GM19467 (cell line): ENCODE results near the gene SLC25A48.

Source experiments
- ATAC-seq: cut with Tn5 transposase; IDR thresholded peaks from one replicate; pipeline ENCODE4 v1.9.1; 2021; ENCODE audit warnings: mild to moderate bottlenecking, moderate library complexity; ENCODE audit not compliant: unreplicated experiment

The SLC25A48 gene, protein sequence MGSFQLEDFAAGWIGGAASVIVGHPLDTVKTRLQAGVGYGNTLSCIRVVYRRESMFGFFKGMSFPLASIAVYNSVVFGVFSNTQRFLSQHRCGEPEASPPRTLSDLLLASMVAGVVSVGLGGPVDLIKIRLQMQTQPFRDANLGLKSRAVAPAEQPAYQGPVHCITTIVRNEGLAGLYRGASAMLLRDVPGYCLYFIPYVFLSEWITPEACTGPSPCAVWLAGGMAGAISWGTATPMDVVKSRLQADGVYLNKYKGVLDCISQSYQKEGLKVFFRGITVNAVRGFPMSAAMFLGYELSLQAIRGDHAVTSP

DNA sequence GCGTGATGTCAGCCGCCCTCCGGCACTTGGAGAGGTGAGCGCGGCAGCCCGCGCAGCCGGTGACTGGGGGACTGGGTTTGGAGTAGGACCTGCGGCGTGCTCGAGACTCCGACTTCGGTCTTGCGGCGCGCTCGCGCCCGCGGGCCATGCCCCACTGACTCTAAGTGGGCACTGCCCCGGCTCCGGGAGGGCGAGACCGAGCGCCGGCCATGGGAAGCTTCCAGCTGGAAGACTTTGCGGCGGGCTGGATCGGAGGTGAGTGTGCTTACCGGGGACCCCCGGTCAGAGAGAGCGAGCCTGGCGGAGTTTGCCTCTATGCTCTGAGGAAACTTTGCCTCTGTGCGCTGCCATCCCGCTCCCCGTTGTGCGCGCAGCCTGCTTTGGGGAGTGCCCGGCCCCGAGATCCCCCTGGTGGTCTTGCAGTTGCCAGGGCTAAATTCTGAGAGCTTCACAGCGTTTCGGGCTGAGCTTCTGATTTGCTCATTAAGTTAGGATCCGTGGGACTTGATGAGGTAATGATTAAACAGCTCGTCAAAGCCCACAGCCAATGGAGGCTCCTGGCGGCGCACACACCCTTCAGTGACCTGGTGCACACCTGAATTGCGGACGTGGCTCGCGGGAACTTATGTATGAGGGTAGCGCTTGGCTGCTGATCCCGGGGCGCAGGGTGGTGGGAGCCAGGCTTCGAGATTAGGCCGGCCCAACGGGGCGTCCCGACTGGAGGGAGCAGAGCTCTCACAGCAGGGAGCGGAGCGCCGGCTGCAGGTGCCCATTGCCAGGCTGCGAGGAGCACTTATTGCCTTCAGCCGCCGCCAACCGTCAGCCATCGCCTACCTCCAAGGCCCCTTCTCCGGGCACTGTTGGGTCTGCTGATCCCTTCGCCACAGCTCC lies at the start of gene SLC25A48:
Gene SLC25A48, plus strand, starts transcription at position 25 of the 891 bp plus-strand sequence. Its CDS starts 185 bp downstream, at position 210.
- ATAC-seq: peak; percentile 93

DNA sequence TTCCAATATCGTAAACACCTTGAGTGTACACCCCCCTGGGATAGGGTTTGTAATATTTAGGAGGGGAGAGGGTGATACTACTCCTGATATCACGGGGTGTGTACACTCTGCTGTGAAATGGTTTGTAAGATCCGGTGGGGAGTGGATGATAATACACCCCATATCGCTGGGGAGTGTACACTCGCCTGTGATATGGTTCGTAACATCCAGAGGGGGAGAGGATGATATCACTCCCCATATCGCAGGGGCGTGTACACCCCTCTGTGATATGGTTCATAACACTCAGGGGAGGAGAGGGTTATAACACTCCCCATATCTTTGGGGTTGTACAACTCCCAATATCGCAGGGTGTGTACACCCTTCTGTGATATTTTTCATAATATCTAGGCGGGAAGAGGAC lies 33.8 kb upstream of the SLC25A48 start:
- ATAC-seq: no peak

GRCh38 chr5:135810188-135810943 lies 24.1 kb upstream of the SLC25A48 start:
- no peak for ATAC-seq

DNA sequence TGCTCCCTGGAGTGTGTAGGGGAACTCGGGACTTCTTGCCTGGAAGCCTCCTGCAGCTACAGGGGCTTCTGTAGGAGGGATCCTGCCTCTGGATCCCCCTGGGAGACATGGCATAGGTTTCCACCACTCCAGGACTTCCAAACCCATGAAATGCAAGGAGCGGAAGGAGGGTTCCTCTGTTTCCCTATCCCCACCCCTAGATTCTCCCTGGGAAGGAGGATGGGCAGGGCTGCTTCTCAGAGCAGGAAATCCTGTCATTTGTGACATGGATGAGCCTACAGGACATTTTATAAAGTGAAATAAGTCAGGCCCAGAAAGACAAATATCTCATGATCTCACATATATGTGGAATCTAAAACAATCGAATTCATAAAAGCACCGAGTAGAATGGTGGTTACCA lies 23.5 kb upstream of the SLC25A48 start:
- no peak for ATAC-seq

DNA sequence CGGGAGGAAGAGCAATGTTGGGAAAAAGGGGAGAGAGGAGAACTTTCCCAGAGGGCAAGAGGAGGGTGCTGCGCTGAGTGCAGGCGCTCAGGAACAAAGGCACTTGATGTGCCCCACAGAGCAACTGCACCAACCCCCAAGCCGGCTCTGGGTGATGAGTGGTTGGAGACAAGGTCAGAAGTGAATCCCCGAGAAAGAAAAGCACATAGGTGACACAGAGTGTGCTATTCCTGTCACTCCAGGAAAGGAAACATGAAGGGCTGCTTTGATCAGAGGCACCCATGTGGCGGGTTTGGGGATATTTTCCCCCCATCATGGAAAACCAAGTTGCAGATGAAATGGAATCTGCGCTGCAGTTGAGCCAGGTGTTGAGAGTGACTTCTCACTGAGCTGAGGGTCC lies 20.7 kb upstream of the SLC25A48 start:
- ATAC-seq: no peak

DNA sequence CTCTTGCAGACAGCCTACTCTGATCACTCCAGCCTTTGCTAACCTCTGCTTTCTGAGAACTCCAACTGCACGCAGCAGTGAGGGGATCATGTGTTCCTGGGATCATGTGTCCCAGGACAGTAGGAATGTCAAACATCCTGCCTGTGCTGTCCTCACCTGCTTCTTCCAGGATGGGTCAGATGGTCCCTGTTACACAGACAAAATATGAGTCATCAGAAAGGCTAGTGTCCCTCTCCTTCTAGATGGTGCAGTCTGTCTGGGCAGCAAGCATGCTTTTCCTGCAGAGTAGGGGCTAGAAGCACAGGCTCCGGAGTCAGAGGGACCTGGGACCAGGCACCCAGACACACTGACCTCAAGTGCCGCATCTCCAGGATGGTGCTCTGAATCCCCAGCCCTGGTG lies 20.1 kb upstream of the SLC25A48 start:
- ATAC-seq: no peak

GRCh38 chr5:135814812-135815211 lies 19.7 kb upstream of the SLC25A48 start:
- no peak for ATAC-seq

- no peak for ATAC-seq
Observed at GRCh38 chr5:135821061-135821801, 13.2 kb upstream of the SLC25A48 start.

DNA sequence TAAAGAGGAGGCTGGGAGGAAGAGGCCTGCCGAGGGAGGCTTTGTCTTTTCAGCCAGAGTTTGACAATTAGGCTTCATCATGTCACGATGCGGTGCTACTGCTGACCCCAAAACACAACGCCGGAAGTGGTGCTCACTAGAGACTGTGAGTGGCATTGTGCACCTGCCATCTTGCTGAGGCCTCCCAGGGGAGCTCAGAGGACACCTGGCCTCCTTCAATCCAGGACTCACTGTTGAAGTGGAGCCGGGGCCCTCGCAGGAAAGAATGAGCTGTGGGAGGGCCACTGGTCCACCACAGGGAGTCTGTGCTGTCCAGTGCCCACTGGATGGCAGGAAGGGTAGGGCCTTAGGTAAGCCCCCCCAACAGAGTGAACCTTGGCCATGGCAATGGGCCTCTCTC lies 12.7 kb upstream of the SLC25A48 start:
- no peak for ATAC-seq

DNA sequence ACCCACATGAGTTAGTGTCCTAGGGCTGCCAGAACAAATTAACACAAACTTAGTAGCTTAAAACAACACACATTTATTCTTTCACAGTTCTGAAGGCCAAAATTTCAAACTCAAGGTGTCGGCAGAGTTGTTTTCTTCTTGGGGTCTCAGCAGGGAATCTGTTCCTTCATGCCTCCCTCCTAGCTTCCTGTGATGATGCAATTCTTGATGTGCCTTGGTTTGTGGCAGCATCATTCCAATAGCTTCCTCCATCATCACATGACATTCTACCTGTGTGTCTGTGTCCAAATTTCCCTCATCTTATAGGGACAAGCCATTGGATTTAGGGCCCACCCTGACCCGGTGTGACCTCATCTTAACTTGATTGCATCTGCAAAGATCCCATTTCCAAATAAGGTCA lies 12.2 kb upstream of the SLC25A48 start:
- no peak for ATAC-seq

DNA sequence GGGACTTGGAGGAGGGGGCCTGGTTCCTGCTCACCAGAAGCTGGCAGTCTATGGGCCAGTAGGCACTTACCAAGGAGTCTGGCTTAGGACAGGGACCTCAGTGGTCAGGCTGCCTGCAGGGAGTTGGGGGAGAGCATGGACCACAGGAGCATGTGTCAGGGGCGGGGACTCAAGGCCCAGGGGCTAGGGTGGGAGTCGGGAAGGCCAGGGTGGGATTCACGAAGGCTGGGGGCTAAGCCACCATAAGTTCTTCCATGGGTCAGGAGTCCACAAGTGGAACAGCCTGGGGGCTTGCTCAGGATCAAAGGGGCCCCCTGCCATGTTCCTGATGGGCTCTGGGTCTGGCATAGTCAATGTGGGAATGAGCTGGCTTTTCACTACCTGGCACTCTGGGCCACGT lies 11.5 kb upstream of the SLC25A48 start:
- no peak for ATAC-seq

DNA sequence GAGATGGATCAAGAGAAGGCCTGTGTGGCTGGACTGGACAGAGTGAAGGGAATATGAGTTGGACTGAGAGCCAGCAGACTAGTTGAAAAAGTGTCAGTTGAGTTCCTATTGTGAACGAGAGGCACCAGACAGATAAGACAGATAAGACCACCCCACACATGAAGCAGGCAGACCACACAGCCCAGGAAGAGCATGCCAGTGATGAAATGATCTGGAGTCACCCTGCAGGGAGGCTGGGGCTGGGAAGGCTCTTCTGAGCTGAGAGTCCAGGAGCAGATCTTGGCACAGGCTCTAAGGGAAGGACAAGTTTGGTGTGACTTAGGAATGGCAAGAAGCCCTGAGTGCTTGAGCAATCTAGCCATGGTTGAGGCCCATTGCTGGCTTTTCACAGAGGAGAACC lies 10.6 kb upstream of the SLC25A48 start:
- no peak for ATAC-seq

DNA sequence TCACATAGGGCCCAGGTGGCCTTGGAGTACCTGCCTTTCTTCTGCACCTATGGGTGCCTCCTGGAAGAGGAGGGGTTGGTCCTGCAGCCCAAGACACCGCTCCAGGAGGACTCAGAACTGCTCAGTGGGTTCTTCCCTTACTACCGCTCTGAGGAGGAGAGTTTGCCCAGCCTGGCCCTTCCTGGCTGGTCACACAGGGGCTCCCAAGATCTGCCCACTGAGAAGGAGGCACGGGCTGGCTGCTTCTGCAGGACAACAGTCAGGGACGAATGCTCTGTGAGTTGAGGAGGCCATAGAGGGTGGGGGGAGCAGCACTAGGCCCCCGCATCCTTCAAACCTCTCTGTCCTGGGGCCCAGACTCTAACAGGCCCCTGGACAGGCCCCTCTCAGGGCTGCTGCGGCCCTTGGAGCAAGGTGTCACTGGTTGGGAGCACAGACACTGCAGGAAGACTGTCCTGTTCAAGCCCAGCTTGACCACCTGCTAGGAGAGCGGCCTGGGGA lies 9.9 kb upstream of the SLC25A48 start:
- no peak for ATAC-seq

- ATAC-seq: no peak
Observed at GRCh38 chr5:135825373-135826220, 8.9 kb upstream of the SLC25A48 start.

DNA sequence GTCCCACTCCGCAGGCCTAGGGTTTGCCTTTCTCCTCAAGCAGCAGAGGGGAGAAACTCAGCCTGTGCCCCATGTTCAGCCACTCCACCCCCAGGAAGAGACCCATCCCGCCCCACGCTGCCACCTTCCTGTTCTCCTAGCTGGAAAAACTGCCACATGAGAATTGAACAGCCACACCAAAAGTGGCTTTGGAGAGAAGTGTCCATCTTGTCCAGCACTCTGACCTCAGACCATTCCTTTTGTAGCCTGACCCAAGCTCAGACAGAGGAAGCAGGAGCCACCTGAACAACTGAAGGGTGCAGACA lies 8.3 kb upstream of the SLC25A48 start:
- no peak for ATAC-seq

DNA sequence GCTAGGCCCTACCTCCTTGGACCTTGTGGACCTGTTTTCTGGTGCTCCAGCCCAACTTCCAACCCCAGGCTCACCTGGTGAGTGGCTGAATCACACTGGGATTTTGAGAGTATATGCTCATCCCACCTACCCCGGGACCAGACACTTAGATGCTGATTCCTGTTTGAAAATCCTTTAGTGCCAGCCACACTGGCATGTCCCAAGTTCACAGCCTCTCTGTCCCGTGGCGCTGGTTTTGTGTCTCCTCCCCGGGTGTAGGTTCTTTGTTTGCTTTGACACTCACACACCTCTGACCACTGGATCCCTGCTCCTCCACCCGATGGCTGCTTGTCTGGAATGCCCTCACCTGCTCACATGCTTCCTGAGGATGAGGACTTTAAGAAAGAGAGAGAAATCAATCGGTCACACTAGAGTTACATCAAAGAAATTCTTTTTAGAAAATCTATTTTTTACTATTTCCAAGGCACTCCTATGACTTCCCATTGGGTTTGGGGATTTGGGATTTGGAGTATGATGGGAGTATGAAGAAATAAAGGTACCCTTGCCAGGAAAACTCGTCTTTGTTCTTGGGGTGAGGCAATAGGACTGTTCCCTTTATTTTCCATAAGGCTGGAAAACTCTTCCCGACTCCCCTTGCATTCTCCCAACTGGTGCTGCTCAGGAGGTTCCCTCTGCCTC lies 7.3 kb upstream of the SLC25A48 start:
- ATAC-seq: no peak

DNA sequence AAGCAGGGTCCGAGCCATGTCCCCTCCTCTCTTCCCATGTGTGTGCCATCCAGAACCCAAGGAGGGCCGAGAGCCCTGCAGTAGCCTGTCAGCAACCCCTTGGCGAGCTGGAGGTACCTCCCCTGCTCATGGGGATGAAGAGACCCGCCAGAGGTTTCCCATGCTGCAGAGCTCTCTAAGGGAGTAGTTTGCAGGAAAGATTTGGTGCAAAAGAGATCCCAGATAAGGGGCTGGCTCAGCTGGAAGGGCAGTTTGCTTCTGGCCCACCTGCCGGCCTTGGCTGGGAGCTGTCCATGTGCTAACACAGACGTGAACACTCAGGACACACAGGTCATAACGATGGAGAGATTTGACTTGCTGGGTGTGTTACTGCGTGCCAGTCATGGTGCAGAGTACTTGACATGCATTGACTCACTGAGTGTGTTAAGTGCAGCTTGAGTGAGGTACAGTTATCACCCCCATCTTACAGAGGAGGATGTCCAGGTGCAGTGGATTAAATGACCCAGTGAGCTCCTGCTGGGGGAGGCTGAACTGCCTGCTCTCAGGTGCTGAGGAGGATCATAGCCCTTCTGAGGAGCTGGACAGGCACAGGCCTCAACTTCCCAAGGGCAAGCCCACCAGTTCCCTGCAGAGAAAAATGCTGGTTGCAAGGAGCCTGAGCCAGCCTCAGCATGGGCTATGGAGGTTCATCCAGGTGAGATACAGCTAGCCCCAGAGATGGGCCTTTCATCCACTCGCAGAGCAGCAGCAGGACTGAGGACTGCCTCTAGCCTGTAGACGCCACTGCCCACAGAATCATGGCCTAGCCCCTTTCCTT lies 6.3 kb upstream of the SLC25A48 start:
- no peak for ATAC-seq

DNA sequence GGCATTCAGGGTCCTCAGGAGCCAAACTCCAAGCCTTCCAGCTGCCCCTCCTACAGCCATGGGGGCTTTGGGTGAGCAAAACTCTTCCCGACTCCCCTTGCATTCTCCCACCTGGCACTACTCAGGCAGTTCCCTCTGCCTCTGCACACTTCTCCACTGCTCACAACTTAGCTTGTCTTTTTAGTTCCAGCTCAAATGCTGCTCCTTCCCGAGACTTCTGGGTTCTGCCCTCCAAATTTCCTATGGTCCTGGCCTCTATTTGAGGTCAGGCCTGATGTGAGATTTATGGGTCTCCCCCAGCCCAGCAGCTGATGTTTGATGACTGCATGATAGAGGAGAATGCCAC lies 5.7 kb upstream of the SLC25A48 start:
- ATAC-seq: no peak

- ATAC-seq: no peak
Observed at GRCh38 chr5:135829179-135829578, 5.3 kb upstream of the SLC25A48 start.
